Osteocyte (in vitro differentiated cells): ENCODE measurements around the gene NTNG1. TPM values are rescaled to one million over a fixed set of nuclear protein-coding genes. Genes with fewer than 3 reads are reported as not detected.

Source experiments
- DNase-seq: peaks from one replicate; pipeline ENCODE4 v3.0.0; 2021; ENCODE audit warnings: mixed read lengths; ENCODE audit not compliant: unreplicated experiment; ENCODE audit errors: extremely low spot score
- H3K27ac Mint-ChIP-seq: one replicate; pipeline ENCODE4 v1.8.0; 2021; ENCODE audit warnings: mild to moderate bottlenecking, mixed read lengths; ENCODE audit not compliant: unreplicated experiment
- H3K27me3 Mint-ChIP-seq: one replicate; pipeline ENCODE4 v1.8.0; 2021; ENCODE audit warnings: mixed read lengths; ENCODE audit not compliant: unreplicated experiment
- H3K36me3 Mint-ChIP-seq: one replicate; pipeline ENCODE4 v1.8.0; 2021; ENCODE audit warnings: mixed read lengths; ENCODE audit not compliant: unreplicated experiment
- H3K4me1 Mint-ChIP-seq: one replicate; pipeline ENCODE4 v1.8.0; 2021; ENCODE audit warnings: mixed read lengths; ENCODE audit not compliant: unreplicated experiment
- H3K4me3 Mint-ChIP-seq: one replicate; pipeline ENCODE4 v1.8.0; 2021; ENCODE audit warnings: mild to moderate bottlenecking, moderate library complexity, mixed read lengths; ENCODE audit not compliant: unreplicated experiment
- H3K9me3 Mint-ChIP-seq: one replicate; pipeline ENCODE4 v1.8.0; 2021; ENCODE audit warnings: mixed read lengths; ENCODE audit not compliant: unreplicated experiment
- total RNA-seq: library from RNA; stranded (reverse); gene quantifications from 2 replicates; pipeline ENCODE4 v1.2.1, GENCODE V29; 2021
- TF ChIP-seq, protein P1 (sequence below): fragments of 200-600 bp; sonication (generic); IDR thresholded peaks from 2 replicates; pipeline ENCODE4 v1.5.0; 2021; ENCODE audit warnings: antibody characterized with exemption, mild to moderate bottlenecking, moderate library complexity

NTNG1 gene
- total RNA-seq, 1 donor from 2014 or later: not detected

DNA sequence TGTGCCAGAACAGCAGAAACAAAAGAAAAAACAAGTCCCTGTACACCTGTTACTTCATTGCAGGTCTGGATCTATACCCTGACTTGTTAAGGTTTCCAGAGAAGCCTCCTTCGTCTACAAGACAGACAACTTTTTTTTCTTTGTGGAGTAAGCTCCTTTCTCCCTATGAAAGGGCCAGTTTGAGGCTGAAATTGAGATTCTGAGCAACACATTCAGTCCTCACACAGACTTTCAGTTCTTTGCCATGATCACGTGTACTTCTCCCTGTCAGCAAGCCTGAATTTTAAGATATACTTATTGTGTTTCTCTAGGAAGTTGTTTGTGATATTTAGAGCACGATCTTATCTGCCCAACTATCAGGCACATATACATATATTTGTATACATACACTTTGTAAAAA, 374.0 kb downstream of the NTNG1 start:
- TF ChIP-seq, protein P1, sequence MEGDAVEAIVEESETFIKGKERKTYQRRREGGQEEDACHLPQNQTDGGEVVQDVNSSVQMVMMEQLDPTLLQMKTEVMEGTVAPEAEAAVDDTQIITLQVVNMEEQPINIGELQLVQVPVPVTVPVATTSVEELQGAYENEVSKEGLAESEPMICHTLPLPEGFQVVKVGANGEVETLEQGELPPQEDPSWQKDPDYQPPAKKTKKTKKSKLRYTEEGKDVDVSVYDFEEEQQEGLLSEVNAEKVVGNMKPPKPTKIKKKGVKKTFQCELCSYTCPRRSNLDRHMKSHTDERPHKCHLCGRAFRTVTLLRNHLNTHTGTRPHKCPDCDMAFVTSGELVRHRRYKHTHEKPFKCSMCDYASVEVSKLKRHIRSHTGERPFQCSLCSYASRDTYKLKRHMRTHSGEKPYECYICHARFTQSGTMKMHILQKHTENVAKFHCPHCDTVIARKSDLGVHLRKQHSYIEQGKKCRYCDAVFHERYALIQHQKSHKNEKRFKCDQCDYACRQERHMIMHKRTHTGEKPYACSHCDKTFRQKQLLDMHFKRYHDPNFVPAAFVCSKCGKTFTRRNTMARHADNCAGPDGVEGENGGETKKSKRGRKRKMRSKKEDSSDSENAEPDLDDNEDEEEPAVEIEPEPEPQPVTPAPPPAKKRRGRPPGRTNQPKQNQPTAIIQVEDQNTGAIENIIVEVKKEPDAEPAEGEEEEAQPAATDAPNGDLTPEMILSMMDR: no peak
- H3K36me3 Mint-ChIP-seq: no peaks in the 10 kb centered on the region
- peaks cover 5% of the 10 kb centered on the region for H3K9me3 Mint-ChIP-seq

DNA sequence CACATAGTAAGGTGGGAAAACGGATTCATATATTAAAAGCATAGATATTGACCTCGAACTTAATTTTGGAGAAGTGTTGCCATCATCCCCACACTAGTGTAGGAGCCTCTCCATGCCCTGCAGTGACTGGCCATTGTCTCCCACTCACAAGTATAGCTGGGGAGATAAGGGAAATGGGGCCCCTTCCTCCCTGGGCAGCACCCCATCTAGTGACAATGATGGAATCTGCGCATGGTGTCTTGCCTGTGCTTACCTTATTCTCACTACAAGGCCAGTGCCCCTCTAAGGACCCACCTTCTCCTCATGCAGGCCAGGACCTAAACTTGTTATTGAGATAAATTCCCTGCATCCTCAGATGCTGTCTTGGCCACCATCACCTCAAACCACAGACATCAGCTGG, 374.9 kb downstream of the NTNG1 start:
- no peaks in the 10 kb centered on the region for H3K4me1 Mint-ChIP-seq
- DNase-seq: no peak
- TF ChIP-seq, protein P1: no peak
- no peaks in the 10 kb centered on the region for H3K36me3 Mint-ChIP-seq
- H3K9me3 Mint-ChIP-seq: peaks cover 3% of the 10 kb centered on the region
- H3K4me3 Mint-ChIP-seq: no peak overlapping the region
- no peak overlapping the region for H3K27ac Mint-ChIP-seq
- no peaks in the 10 kb centered on the region for H3K27me3 Mint-ChIP-seq

More for the DNA sequence above, 374.0 kb downstream of the NTNG1 start:
- no peaks in the 10 kb centered on the region for H3K4me1 Mint-ChIP-seq
- no peaks in the 10 kb centered on the region for H3K27me3 Mint-ChIP-seq
- no peak overlapping the region for H3K4me3 Mint-ChIP-seq
- H3K27ac Mint-ChIP-seq: no peak overlapping the region
- DNase-seq: no peak

DNA sequence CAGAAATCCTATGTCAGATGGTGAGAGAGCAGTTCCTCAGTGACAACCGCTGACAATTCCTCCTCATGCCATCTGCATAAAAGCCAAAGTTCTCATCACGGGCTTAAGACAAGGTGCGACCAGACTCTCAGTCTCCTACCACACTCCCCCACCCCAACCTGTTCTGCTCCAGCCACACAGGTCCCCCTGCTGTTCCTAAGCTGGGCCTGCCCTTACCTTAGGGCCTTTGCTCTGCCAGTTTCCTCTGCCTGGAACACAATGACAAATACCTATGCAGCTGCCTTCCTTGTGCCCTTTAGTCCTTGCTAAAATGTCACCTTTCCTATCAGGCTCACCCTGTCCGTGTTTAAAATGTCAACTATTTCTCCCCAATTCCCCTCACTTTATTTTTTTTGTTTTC, 382.2 kb downstream of the NTNG1 start:
- TF ChIP-seq, protein P1: no peak
- peaks cover 3% of the 10 kb centered on the region for H3K9me3 Mint-ChIP-seq
- DNase-seq: no peak
- no peaks in the 10 kb centered on the region for H3K27me3 Mint-ChIP-seq
- H3K27ac Mint-ChIP-seq: no peak overlapping the region
- H3K4me3 Mint-ChIP-seq: no peak overlapping the region
- H3K36me3 Mint-ChIP-seq: no peaks in the 10 kb centered on the region
- no peaks in the 10 kb centered on the region for H3K4me1 Mint-ChIP-seq

DNA sequence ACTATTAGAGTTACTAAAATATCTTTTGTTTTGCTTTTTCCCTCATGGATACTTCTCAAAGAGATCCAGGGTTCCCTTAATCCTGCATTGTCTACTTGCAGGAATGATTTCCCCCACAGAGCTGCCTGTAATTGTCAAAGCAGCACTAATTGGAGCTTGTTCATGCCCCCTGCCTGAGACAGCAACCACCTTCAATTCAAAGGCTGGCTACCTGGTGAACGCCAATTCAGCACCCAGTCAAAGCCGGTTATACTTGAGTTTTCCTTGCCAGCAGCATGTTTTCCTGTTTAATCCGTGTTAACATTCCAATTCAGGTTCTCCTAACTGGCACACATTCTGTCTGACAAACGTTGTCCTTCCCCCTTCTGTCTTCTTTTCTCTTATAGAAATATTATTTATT, 382.9 kb downstream of the NTNG1 start:
- H3K36me3 Mint-ChIP-seq: no peaks in the 10 kb centered on the region

DNA sequence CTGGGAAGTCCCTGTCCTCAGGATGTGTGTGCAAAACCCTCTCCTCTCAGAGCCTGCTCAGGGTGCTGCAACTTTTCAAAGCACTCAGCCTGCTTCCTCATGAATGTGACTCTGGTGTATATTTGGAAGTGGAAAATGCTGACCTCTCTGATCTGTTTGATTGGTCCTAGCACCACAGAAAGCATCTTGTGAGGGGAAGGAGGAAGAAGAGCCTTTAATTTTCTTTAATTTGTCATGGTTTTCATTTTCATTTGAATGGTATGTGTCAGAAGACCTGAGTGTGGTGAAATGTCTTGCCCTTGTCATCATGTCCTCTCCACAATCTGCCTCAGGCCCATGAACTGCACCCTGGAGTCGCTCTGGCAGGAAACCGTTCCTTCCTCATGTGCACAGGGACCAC, 383.5 kb downstream of the NTNG1 start:
- DNase-seq: no peak
- H3K27ac Mint-ChIP-seq: no peak overlapping the region
- H3K4me1 Mint-ChIP-seq: no peaks in the 10 kb centered on the region
- H3K4me3 Mint-ChIP-seq: no peak overlapping the region
- no peaks in the 10 kb centered on the region for H3K27me3 Mint-ChIP-seq
- peaks cover 3% of the 10 kb centered on the region for H3K9me3 Mint-ChIP-seq
- H3K36me3 Mint-ChIP-seq: no peaks in the 10 kb centered on the region
- TF ChIP-seq, protein P1: no peak

More for the DNA sequence above, 382.9 kb downstream of the NTNG1 start:
- no peaks in the 10 kb centered on the region for H3K4me1 Mint-ChIP-seq
- DNase-seq: no peak
- no peak overlapping the region for H3K4me3 Mint-ChIP-seq
- peaks cover 3% of the 10 kb centered on the region for H3K9me3 Mint-ChIP-seq
- H3K27me3 Mint-ChIP-seq: no peaks in the 10 kb centered on the region
- TF ChIP-seq, protein P1: no peak
- no peak overlapping the region for H3K27ac Mint-ChIP-seq
